HG03460 (cell line): ENCODE data around the gene IGFL4.

Experiments used
- ATAC-seq: cut with Tn5 transposase; IDR thresholded peaks from one replicate; pipeline ENCODE4 v1.9.1; 2021; ENCODE audit not compliant: unreplicated experiment

IGFL4 gene

DNA sequence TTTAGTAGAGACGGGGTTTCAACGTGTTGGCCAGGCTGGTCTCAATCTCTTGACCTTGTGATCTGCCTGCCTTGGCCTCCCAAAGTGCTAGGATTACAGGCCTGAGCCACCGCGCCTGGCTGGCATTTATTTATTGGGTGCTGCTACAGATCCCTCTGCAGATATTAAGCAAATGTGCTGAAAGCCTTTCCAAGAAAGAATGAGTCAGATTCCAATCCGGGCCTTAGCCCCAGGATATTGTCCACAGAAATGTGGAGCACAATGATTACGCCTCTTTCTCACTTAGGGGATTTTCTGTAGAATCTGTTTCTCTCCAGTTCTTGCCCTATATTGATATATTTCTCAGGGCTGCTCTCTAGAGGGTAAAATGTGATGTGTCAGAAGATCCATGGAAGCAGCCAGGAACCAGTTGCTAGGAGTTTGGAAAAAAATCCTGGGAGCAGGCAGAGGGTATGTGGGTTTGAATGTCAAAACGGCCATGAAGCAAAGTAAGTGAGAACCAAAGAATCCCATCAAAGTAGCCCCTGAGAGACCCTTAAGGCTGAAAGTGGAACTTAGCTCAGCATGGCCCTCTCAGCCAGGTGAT lies 24.8 kb upstream of the IGFL4 start:
- no peak for ATAC-seq

GRCh38 chr19:46063201-46063600 lies 22.4 kb upstream of the IGFL4 start:
- no peak for ATAC-seq

DNA sequence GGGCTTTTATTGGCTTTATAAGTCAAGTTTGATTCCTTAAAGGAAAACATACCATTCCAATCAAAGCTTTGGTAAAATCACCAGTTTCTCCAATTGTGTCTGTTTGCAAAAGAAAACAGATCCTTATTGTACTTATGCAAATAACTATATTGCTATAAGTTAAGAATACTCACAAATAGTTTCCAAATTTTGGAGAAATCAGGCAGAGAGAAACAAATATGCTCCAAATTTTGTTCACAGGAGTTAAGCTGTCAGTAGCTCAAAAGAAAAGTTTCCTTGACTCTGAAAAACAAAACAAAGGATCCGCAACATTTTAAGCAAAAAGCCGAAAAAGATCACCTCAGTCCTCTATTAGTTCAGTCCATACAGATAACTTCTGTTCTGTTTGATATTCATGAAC lies 19.2 kb upstream of the IGFL4 start:
- ATAC-seq, result no peak

GRCh38 chr19:46058778-46059177 lies 18.0 kb upstream of the IGFL4 start:
- ATAC-seq, result no peak

GRCh38 chr19:46056536-46056935 lies 15.7 kb upstream of the IGFL4 start:
- no peak for ATAC-seq

- no peak for ATAC-seq
Observed at GRCh38 chr19:46052896-46053295, 12.1 kb upstream of the IGFL4 start.

- no peak for ATAC-seq
Observed at GRCh38 chr19:46049597-46049996, 8.8 kb upstream of the IGFL4 start.

DNA sequence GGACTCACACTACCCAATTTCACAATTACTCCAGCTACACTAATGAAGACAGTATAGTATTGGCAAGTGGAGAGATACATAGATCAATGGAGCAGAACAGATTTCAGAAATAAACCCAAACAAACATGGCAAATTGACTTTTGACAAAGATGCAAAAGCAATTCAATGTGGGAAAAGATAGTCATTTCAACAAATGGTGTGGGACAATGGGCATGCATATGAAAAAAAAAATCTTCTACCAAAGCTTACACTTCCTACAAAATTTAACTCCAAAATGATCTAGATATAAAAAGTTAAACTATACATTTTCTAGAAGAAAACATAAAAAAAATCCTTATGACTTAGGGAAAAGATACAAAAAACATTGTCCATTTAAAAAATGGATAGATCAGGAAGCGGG lies 2.7 kb upstream of the IGFL4 start:
- no peak for ATAC-seq

GRCh38 chr19:46042252-46042883 lies 1.6 kb upstream of the IGFL4 start:
- ATAC-seq, result no peak

DNA sequence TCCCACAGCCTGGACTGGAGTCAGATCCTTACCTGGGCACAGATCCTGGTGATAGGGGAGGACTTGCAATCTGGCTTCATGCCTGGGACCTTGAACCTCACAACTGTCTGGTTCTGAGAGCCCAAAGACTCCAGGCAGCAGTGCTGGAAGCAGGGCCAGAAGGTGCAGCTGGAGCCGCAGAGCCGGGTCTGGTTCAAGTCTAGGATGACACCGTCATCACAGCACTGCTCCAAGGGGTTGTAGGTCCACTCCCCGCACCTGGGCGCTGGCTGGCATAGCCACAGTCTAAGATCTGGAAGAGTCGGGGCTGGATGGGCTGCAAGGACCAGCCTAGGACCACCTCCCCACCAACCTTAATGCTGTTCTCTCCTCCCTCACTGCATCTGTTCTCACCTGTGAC lies 677 bp downstream of the IGFL4 start:
- no peak for ATAC-seq

GRCh38 chr19:46036744-46037128 lies 4.1 kb downstream of the IGFL4 start:
- no peak for ATAC-seq

GRCh38 chr19:46035986-46036743 lies 4.6 kb downstream of the IGFL4 start:
- no peak for ATAC-seq

- no peak for ATAC-seq
Observed at GRCh38 chr19:46035546-46035945, 5.3 kb downstream of the IGFL4 start.

GRCh38 chr19:46033401-46033800 lies 7.4 kb downstream of the IGFL4 start:
- ATAC-seq, result no peak

DNA sequence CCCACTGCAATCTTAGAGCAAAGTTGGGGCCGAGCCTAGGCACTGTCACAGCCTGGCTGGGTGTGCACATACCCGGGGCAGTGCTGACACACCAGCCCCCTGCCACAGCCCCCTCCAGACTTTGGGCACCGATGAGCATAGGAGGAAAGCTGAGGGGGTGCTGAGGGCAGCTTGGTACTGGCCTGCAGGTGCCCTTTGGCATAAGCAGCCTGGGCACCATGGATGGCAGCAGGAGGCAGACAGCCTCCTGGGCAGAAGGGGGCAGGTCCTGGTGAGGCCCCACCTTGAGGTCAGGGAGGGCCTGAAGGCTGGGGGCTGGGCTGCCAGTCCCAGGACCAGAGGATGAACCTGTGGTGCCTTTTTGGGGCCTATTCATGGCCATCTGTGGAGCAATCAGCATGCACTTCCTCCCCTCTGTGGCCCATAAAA lies 8.2 kb downstream of the IGFL4 start:
- no peak for ATAC-seq

DNA sequence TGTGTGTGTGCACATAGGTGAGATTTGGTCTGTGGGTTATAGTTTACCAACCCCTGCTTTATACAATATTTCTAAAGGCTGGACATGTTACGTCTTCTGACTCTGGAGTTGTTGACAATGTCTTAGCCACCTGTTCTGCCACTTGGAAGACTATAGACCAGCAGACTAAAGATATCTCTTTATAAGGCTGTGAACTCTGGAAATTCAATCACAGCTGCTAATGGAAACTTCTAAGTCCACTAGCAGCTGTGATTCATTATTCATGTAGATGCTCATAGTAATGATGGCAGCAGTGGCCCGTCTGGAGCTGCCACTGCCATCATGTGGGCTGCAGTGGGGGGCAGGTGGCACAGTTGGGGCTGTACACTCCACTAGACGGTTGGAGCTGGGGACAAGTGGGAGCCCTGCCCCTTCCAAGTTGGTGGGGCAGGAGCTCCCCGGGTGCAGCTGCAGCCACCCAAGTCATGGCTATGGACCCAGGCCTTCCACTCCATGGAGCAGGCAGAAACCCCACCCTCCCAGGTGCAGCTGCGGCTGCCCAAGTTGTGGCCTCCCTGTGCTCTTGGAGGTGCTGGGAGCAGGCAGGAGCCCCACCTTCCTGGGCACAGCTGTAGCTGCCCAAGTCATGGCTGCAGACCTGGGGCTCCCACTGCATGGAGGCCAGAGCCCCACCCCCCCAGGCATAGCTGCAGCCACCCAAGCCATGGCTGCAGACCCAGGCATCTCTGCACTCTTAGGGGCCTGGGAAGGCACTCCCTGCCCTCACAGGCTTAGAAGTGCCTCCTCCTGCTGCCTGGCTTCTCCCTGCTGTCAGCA lies 8.8 kb downstream of the IGFL4 start:
- no peak for ATAC-seq

GRCh38 chr19:46030812-46031550 lies 9.8 kb downstream of the IGFL4 start:
- no peak for ATAC-seq

- no peak for ATAC-seq
Observed at GRCh38 chr19:46025835-46026234, 15.0 kb downstream of the IGFL4 start.

GRCh38 chr19:46023311-46023779 lies 17.5 kb downstream of the IGFL4 start:
- no peak for ATAC-seq

DNA sequence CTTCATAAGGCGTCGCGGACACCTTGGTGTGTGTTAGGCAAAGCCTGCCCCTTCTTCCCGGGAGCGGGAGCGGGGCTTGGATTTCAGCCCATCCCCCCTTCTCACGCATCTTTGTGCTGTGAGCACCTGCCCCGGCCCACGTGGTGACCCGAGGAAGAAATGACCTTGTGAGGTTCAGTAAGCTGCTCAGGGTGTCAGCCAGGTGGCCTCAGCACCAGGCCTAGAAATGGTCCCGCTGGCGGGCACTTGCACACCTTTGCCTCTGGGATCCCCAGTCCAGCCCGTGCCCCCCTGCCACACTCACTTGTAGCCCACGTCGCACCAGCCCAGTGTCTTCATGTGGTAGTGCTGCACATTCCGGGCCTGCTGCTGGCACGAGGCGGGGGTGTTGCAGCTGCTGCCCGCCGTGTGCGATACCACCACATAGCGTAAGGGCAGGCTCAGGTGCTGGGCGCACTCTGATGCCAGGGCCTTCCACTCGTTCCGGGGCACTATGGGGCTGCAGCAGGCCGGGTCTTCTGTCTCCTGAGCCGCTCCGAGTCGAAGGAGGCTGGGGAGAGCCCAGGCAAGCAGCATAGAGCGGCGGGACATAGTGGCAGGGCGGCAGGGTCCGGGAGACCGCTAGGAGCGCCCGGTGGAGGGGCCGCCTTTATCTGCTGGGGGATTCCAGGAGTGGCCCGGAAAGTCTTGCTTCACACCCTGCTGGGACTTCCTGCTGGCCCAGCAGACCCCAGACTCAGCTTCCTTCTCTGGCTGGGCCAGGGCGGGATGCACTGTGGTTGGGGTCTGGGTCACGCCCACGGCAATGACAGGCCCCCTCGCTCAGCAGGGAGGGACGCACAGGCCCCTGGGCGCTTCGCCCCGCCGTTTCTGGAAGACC lies 18.1 kb downstream of the IGFL4 start, which contains the start of gene PGLYRP1:
PGLYRP1 (minus strand) TSS at position 623 of the 880 bp plus-strand sequence; CDS start at position 591, 32 bp downstream.
- ATAC-seq, result no peak
